Tongue (tissue), 2 donors: ENCODE measurements around the gene LRRIQ4. TPM values are rescaled to one million over a fixed set of nuclear protein-coding genes. Genes with fewer than 3 reads are reported as not detected.

ENCODE experiments used
- DNase-seq: peaks from one replicate; pipeline ENCODE4 v3.0.0-alpha.2; 2015
- total RNA-seq: library from RNA; depleted of rRNA; stranded (reverse); fragments of >200 nt; gene quantifications from one replicate; pipeline ENCODE4 v1.2.3, GENCODE V29; 2014

LRRIQ4 gene
- total RNA-seq, 1 donor from 2014 or later, result not detected

DNA sequence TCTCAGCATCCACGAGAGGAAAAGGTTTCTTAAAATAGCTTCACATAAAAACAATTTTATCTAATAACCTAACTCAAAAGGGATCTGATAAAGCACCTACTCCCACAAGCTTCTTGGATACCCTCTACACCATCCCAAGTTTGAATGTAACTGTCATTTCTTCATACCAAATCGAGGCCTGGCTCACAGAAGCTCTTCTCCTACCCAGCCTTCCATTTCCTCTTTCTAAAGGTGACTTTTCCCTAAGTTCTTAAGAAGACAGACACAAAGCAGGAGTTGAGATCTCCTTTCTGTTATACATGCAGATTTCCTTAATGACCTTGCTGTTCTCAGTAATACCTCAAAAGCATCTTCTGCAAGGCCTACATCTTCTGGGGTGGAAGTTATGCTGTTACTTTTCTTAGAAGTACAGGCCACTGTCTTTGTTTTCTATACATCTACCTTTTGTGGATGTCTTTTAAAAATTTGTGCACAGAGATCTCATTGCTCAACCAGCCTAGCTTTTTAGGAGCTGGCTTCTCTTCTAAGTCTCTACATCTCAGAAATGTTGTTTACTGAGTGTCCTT lies 3.4 kb upstream of the LRRIQ4 start:
- no peak for DNase-seq

DNA sequence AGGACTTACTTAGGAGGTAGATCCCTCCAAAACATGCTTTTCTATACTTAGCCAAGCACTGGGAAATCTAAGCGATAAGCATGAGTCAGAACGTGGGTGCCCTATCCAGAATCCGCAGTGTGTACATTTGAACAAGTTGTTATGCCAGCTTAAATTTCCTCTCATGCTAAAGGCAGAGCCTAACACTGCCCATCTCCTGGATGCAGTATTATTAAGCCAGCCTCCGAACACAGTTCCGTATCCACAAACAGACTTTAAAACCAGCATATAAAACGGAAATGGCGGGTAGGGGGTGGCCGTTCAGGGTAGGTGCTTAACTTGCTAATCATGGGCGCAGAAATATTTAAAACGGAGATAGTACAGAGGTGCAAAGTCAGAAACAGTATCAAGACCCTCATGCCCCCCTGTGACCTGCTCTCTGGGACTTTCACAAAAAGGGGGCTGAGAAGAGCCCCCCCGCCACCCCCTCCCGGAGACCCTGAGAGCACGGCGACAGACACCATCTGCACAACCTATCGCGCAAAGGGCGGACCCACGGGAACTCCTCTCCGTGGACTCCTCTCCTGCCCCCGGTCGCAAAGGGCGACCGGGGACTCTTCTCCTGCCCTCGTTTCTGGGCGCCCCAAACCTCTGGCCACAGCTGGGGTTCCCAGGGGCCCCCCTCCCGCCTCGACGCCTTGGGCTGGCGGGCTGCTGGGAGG lies 889 bp upstream of the LRRIQ4 start:
- DNase-seq, result peak; percentile 66

- no peak for DNase-seq
Observed at GRCh38 chr3:169813278-169813677, 608 bp downstream of the LRRIQ4 start.

GRCh38 chr3:169813757-169814517 lies 1.3 kb downstream of the LRRIQ4 start:
- DNase-seq, result peak; percentile 24

GRCh38 chr3:169815590-169816150 lies 3.0 kb downstream of the LRRIQ4 start:
- DNase-seq, result no peak

- DNase-seq, result no peak
Observed at GRCh38 chr3:169818316-169818715, 5.6 kb downstream of the LRRIQ4 start.

DNA sequence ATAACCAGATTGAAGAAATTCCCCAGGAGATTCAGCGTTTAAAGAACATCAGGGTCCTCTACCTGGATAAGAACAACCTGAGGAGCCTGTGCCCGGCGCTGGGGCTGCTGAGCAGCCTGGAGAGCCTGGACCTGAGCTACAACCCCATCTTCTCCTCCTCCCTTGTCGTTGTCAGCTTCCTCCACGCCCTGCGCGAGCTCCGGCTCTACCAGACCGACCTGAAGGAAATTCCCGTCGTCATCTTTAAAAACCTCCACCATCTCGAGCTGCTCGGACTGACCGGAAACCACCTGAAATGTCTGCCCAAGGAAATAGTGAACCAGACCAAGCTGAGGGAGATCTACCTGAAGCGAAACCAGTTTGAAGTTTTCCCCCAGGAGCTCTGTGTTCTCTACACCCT lies 9.4 kb downstream of the LRRIQ4 start:
- DNase-seq, result no peak

DNA sequence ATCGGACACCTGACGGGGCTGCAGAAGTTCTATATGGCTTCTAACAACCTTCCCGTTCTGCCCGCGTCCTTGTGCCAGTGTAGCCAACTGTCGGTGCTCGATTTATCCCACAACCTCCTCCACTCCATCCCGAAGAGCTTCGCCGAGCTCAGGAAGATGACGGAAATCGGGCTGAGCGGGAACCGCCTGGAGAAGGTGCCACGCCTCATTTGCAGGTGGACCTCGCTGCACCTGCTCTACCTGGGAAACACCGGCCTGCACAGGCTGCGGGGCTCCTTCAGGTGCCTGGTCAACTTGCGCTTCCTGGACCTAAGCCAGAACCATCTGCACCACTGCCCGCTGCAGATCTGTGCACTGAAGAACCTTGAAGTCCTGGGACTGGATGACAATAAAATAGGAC lies 9.9 kb downstream of the LRRIQ4 start:
- DNase-seq, result no peak

DNA sequence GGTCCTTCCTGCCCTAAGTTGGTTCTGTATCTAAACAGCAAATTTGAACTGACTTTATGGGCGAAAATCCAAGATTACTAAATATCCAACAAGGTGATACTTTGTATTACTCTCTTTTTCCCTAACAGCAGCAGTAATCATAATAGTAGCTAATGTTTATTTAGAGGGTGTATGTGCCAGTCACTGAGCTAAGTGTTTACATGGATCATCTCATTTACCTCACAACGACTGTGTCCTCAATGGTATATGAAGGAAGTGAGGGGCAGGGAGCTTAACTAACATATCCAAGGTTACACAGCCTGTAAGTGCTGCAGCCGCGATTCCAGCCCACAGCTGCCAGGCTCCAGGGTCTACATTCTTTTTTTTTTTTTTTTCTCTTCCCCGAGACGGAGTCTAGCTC lies 10.3 kb downstream of the LRRIQ4 start:
- peak; percentile 18 for DNase-seq

DNA sequence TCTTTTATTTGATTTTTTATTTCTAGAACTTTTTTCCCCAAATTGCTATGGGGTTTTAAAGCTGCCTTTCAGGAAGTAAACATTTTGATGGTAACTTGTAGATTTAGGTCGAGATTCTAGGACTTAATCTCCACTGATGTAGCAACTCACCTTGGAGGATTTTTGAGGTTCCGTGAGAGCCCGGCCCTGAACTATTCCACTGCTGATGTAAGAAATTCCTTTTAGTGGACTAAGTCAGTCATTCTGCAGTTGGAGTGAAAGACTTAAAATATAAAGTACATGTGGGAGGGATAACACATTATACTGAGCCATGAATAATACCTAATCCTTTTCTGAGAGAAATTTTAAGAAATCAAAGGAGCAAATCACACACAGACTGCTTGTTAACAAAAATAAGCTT lies 12.6 kb downstream of the LRRIQ4 start:
- no peak for DNase-seq

- DNase-seq, result no peak
Observed at GRCh38 chr3:169827712-169828111, 15.0 kb downstream of the LRRIQ4 start.

- DNase-seq, result no peak
Observed at GRCh38 chr3:169835533-169835932, 22.9 kb downstream of the LRRIQ4 start.

GRCh38 chr3:169836078-169836941 lies 23.6 kb downstream of the LRRIQ4 start:
- DNase-seq, result no peak

DNA sequence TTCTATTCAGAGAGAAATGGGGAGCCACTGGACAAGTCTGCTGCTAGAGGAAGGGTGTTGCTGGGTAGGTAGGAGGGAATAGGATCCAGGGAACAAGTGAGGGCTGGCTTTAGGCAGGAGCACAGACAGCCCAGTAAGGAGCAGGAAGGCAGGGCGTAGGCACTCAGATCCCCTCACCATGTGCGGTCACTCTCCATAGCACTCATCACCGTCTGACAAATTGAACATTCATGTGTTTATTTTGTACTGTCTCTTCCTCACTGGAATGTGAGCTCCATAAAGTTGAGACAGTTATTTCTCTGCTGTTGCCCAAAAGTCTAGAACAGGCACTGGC lies 24.2 kb downstream of the LRRIQ4 start:
- no peak for DNase-seq

DNA sequence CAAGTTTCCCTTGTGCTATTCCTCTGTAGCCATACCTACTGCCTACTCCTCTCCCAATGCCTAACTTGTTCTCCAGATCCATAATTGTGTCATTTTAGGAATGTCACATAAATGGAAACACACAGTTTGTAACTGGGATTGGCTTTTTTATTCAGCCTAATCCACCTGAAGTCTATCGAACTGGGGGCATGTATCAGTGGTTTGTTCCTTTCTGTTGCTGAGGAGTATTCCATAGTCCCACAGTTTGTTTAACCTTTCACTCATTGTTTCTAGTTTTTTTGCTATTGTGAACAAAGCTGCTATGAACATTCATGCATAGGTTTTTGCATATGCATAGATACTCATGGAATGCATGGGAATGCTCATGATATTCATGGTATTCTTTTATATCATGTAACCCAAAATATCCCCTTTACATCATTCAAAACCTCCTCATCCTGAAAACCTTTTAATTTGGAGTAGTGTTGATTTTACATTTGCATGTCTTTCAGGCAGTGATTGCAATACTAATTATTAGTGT lies 25.9 kb downstream of the LRRIQ4 start:
- DNase-seq, result no peak

DNA sequence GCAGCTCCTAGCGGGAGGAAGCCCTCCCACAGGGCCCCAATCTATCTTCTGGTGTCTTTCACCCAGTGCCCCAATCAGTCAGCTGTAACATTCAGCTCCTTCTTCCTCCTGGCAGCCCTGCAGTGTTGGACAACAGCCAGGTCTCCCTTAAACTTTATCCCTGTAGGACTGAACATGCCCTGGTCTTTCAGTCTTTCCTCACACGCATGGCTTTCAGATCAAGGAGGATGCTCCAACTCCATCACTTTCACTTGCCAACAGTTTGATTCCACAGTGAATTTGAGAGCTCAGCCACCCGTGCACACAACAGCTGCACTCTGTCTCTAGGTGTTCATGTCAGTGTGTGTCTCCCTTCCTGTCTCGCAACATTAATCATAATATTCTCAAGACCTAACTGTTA lies 28.5 kb downstream of the LRRIQ4 start:
- no peak for DNase-seq

GRCh38 chr3:169842960-169843359 lies 30.3 kb downstream of the LRRIQ4 start:
- DNase-seq, result no peak

GRCh38 chr3:169846458-169847193 lies 34.0 kb downstream of the LRRIQ4 start:
- DNase-seq, result no peak

DNA sequence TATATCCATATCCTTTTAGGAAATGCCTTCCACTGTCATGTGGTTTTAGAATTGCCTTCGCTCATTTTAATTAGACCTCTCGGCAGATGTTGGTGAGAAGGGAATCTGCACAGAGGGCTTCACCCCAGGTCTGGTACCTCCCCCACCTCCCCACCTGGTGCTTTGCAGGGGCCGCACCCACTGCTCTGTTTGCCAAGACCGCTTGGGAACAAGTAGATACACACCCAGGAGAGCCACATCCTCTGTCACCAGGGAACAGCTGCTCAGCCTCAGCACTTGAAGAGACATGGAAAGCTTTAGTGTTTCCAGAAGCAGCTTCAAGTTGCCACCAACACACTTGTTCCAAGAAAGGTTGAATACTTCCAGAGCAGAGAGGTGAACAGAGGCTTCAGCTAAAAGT lies 35.2 kb downstream of the LRRIQ4 start:
- peak; percentile 81 for DNase-seq

- DNase-seq, result no peak
Observed at GRCh38 chr3:169848741-169849140, 36.1 kb downstream of the LRRIQ4 start.

- no peak for DNase-seq
Observed at GRCh38 chr3:169850618-169851017, 37.9 kb downstream of the LRRIQ4 start.
